Esophagus squamous epithelium (tissue), 4 donors: Measurements from ENCODE around the gene TMEM131L.

Experiments used
- CTCF ChIP-seq, 6 experiments: fragments of 450-650 bp in 4 of 6; fragments of 200-600 bp in 2 of 6; sonication (generic) in 2 of 6; IDR thresholded peaks; one replicate each; pipeline ENCODE4 v1.5.1; 2016 to 2019; ENCODE audit warnings: antibody characterized with exemption in 6 of 6, mild to moderate bottlenecking in 4 of 6, moderate library complexity in 4 of 6
- POLR2A ChIP-seq, 4 donors: fragments of 450-650 bp; IDR thresholded peaks; one replicate each; pipeline ENCODE4 v1.6.1; 2017; ENCODE audit warnings: antibody characterized with exemption in 4 of 4, mild to moderate bottlenecking in 4 of 4, moderate library complexity in 3 of 4

DNA sequence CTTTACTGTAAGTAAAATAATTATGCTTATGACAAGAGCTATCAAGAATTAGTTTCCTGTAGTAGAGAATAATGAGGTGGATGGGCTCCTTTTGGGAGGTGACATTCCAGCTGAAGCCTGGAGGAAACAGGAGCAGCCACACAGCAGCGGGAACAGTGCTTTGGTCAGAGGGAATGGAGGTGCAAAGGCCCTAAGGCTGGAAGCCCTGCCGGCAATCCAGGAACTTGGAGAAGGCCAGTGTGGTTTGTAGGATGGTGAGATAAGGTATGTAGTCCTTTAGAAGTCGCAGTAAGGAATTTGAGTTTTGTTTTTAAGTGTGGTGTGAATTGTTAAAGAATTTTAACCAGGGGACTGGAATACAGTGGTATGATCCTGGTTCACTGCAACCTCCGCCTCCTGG, 8.1 kb downstream of the TMEM131L start:
- no peak for TF ChIP-seq CTCF (IDR thresholded peaks at IDR 0.05)
- TF ChIP-seq POLR2A (IDR thresholded peaks at IDR 0.05), result no peak
